Mesenchymal stem cell (in vitro differentiated cells and primary cell): ENCODE data around the gene TMEM138.

ENCODE experiments used
- DNase-seq: peaks from one replicate; pipeline ENCODE4 v3.0.0-alpha.2; 2013
- H2AFZ ChIP-seq: one replicate; pipeline ENCODE4 v1.6.1; 2013; ENCODE audit warnings: low read depth, mild to moderate bottlenecking, control low read depth, inconsistent platforms, low read length, moderate library complexity
- H2AK5ac ChIP-seq: 2 replicates; pipeline ENCODE4 v1.6.1; 2013; ENCODE audit warnings: low read length, moderate library complexity, mild to moderate bottlenecking, inconsistent platforms; ENCODE audit not compliant: severe bottlenecking
- H2BK120ac ChIP-seq: one replicate; pipeline ENCODE4 v1.6.1; 2013; ENCODE audit warnings: low read depth, mild to moderate bottlenecking, inconsistent platforms, low read length, moderate library complexity
- H2BK12ac ChIP-seq, 2 experiments: one replicate each; pipeline ENCODE4 v1.6.1; 2013; ENCODE audit warnings: inconsistent platforms in 2 of 2, low read length in 2 of 2, mild to moderate bottlenecking in 2 of 2, moderate library complexity in 2 of 2, control low read depth in 1 of 2
- H2BK15ac ChIP-seq: one replicate; pipeline ENCODE4 v1.6.1; 2013; ENCODE audit warnings: mild to moderate bottlenecking, low read depth, inconsistent platforms; ENCODE audit not compliant: poor library complexity, severe bottlenecking
- H2BK5ac ChIP-seq: 2 replicates; pipeline ENCODE4 v1.6.1; 2013; ENCODE audit warnings: low read depth, mild to moderate bottlenecking, low read length, control low read depth, inconsistent platforms; ENCODE audit not compliant: poor library complexity, severe bottlenecking
- H3K14ac ChIP-seq, 2 experiments: one replicate each; pipeline ENCODE4 v1.6.1; 2013; ENCODE audit warnings: inconsistent platforms in 2 of 2, low read length in 2 of 2, control low read depth in 1 of 2, mild to moderate bottlenecking in 1 of 2, moderate library complexity in 1 of 2
- H3K18ac ChIP-seq, 2 experiments: one replicate each; pipeline ENCODE4 v1.6.1; 2013; ENCODE audit warnings: inconsistent platforms in 2 of 2, low read length in 2 of 2, control low read depth in 1 of 2, low read depth in 1 of 2, mild to moderate bottlenecking in 1 of 2
- H3K23ac ChIP-seq, 2 experiments: one replicate each; pipeline ENCODE4 v1.6.1; 2013; ENCODE audit warnings: inconsistent platforms in 2 of 2, low read length in 2 of 2, mild to moderate bottlenecking in 2 of 2, moderate library complexity in 2 of 2, control low read depth in 1 of 2
- H3K27ac ChIP-seq: 2 replicates; pipeline ENCODE4 v1.5.1; 2013; ENCODE audit warnings: mild to moderate bottlenecking, moderate library complexity, low read length, control low read depth, inconsistent platforms; ENCODE audit not compliant: poor library complexity, severe bottlenecking
- H3K27me3 ChIP-seq, 2 experiments: 2 replicates each; pipeline versions ENCODE4 v1.6.1 to v1.7.0; 2013; ENCODE audit warnings: low read length in 2 of 2, mild to moderate bottlenecking in 2 of 2, moderate library complexity in 2 of 2, control low read depth in 1 of 2, inconsistent platforms in 1 of 2; ENCODE audit not compliant: control insufficient read depth in 1 of 2, insufficient read depth in 1 of 2
- H3K36me3 ChIP-seq, 2 experiments: 2 replicates each; pipeline versions ENCODE4 v1.6.1 to v1.7.0; 2013; ENCODE audit warnings: low read length in 2 of 2, control low read depth in 1 of 2, inconsistent platforms in 1 of 2, low read depth in 1 of 2, mild to moderate bottlenecking in 1 of 2; ENCODE audit not compliant: insufficient read depth in 2 of 2, control insufficient read depth in 1 of 2
- H3K4ac ChIP-seq, 2 experiments: one replicate each; pipeline ENCODE4 v1.6.1; 2013; ENCODE audit warnings: inconsistent platforms in 2 of 2, low read length in 2 of 2, mild to moderate bottlenecking in 2 of 2, moderate library complexity in 2 of 2, control low read depth in 1 of 2, low read depth in 1 of 2
- H3K4me1 ChIP-seq: 2 replicates; pipeline ENCODE4 v1.6.1; 2013; ENCODE audit warnings: low read depth, low read length, control low read depth; ENCODE audit not compliant: control insufficient read depth, insufficient read depth
- H3K4me2 ChIP-seq: 2 replicates; pipeline ENCODE4 v1.6.1; 2013; ENCODE audit warnings: low read length, mild to moderate bottlenecking, inconsistent platforms; ENCODE audit not compliant: poor library complexity, severe bottlenecking
- H3K4me3 ChIP-seq, 2 experiments: 2 replicates each; pipeline versions ENCODE4 v1.5.1 to v1.7.0; 2013; ENCODE audit warnings: low read length in 2 of 2, mild to moderate bottlenecking in 2 of 2, control low read depth in 1 of 2, low read depth in 1 of 2; ENCODE audit not compliant: insufficient read depth in 1 of 2
- H3K79me1 ChIP-seq: replicated peaks from 2 replicates; pipeline ENCODE4 v1.6.1; 2013; ENCODE audit warnings: mild to moderate bottlenecking, control low read depth, low read length, inconsistent platforms; ENCODE audit not compliant: poor library complexity, severe bottlenecking
- H3K9ac ChIP-seq: 2 replicates; pipeline ENCODE4 v1.7.0; 2013; ENCODE audit warnings: mild to moderate bottlenecking, low read length, moderate library complexity
- H3K9me3 ChIP-seq: 2 replicates; pipeline ENCODE4 v1.7.0; 2013; ENCODE audit warnings: mild to moderate bottlenecking, low read length; ENCODE audit not compliant: control insufficient read depth
- H4K8ac ChIP-seq: one replicate; pipeline ENCODE4 v1.6.1; 2013; ENCODE audit warnings: inconsistent platforms, mild to moderate bottlenecking, low read length, moderate library complexity
- H4K91ac ChIP-seq: one replicate; pipeline ENCODE4 v1.6.1; 2013; ENCODE audit warnings: mild to moderate bottlenecking, low read length, inconsistent platforms
- WGBS: methylation state at CpG from one replicate; pipeline ENCODE4 v1.1.7; 2013; ENCODE audit warnings: mixed read lengths; 5-methylcytosine and 5-hydroxymethylcytosine counted together

TMEM138 gene

DNA sequence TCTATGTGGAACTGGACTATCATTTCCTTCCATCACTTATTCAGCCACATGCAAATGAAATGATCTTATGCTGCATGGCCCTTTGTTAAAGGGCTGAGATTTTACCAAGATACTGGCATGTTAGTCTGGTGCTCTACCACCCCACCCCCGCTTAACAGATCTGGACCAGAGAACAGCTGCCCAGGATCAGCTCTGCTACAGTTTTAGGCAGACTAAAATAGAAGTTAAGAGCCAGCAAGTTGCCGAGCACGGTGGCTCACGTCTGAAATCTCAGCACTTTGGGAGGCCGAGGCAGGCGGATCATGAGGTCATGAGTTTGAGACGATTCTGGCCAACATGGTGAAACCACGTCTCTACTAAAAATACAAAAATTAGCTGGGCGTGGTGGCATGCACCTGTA, 33.8 kb upstream of the TMEM138 start:
- Histone ChIP-seq H3K23ac (no peak overlapping the region), H3K9ac (peak overlapping the region; percentile 47), H3K27me3 (no peaks in the 10 kb centered on the region), H3K36me3 (peaks cover 24 to 66% of the 10 kb centered on the region in 2 experiments), H3K4ac (no peak overlapping the region), H4K8ac (no peak overlapping the region), H3K4me3 (no peak overlapping the region), H4K91ac (no peak overlapping the region), H3K79me1 (peaks cover 10% of the 10 kb centered on the region), H2AK5ac (no peak overlapping the region), H3K9me3 (no peaks in the 10 kb centered on the region), H2BK5ac (no peak overlapping the region), H3K14ac (no peak overlapping the region), H2BK120ac (no peak overlapping the region), H3K27ac (no peak overlapping the region), H3K18ac (no peak overlapping the region), H2BK12ac (no peak overlapping the region), H3K4me1 (peaks cover 6% of the 10 kb centered on the region), H3K4me2 (no peak overlapping the region), H2AFZ (no peak overlapping the region), H2BK15ac (no peak overlapping the region)
- DNase-seq, result no peak
- WGBS, result 95% methylated on average over 9 of the region's 9 CpGs

DNA sequence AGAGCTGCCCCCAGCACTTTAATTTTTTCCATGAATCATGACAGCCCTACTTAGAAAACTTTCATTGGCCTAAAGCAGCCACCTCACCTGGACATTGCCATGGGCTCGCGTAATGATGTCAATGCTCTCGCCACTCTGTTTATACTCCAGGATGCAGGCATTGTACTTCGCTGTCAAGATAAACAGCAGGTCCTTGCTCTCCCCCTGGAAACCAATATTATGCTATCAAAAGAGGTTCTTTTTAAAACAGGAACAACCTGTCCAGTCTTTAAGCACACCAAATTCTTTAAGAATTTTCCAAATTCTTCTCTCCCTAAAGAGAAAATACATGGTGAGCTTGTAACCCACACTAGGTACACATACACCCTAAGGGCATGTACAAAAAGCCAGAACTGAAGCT, 32.3 kb upstream of the TMEM138 start:
- H3K36me3 ChIP-seq, result peaks cover 17 to 52% of the 10 kb centered on the region in 2 experiments
- no peak overlapping the region for H3K18ac ChIP-seq
- no peak overlapping the region for H2AFZ ChIP-seq
- H2BK12ac ChIP-seq, result no peak overlapping the region
- no peak overlapping the region for H3K23ac ChIP-seq
- no peak overlapping the region for H3K27ac ChIP-seq
- no peak overlapping the region for H3K4me3 ChIP-seq
- no peak for DNase-seq
- peaks cover 2% of the 10 kb centered on the region for H3K79me1 ChIP-seq
- H3K14ac ChIP-seq, result no peak overlapping the region
- H2BK15ac ChIP-seq, result no peak overlapping the region
- no peak overlapping the region for H2AK5ac ChIP-seq
- no peak overlapping the region for H4K91ac ChIP-seq
- no peak overlapping the region for H4K8ac ChIP-seq
- peaks cover 15% of the 10 kb centered on the region for H3K4me1 ChIP-seq
- no peak overlapping the region for H2BK5ac ChIP-seq
- WGBS, result 95% methylated on average over 4 of the region's 4 CpGs
- H3K27me3 ChIP-seq, result no peaks in the 10 kb centered on the region
- H3K4me2 ChIP-seq, result no peak overlapping the region
- H2BK120ac ChIP-seq, result no peak overlapping the region
- H3K9me3 ChIP-seq, result no peaks in the 10 kb centered on the region
- peak overlapping the region; percentile 21 for H3K9ac ChIP-seq
- no peak overlapping the region for H3K4ac ChIP-seq

- peak overlapping the region; percentile 49 for H3K4me2 ChIP-seq
- H2AFZ ChIP-seq, result no peak overlapping the region
- H3K14ac ChIP-seq, result no peak overlapping the region
- H3K27ac ChIP-seq, result no peak overlapping the region
- H3K9me3 ChIP-seq, result no peaks in the 10 kb centered on the region
- H2AK5ac ChIP-seq, result no peak overlapping the region
- H2BK15ac ChIP-seq, result no peak overlapping the region
- H2BK5ac ChIP-seq, result no peak overlapping the region
- no peak overlapping the region for H3K23ac ChIP-seq
- H3K4me1 ChIP-seq, result peaks cover 15% of the 10 kb centered on the region
- peaks cover 4% of the 10 kb centered on the region for H3K79me1 ChIP-seq
- DNase-seq, result no peak
- 85% methylated on average over 6 of the region's 6 CpGs for WGBS
- H3K4ac ChIP-seq, result no peak overlapping the region
- H3K36me3 ChIP-seq, result peaks cover 10 to 34% of the 10 kb centered on the region in 2 experiments
- no peak overlapping the region for H4K8ac ChIP-seq
- H3K4me3 ChIP-seq, result peak overlapping the region in 1 of 2 experiments; percentile 95
- no peaks in the 10 kb centered on the region for H3K27me3 ChIP-seq
- no peak overlapping the region for H2BK12ac ChIP-seq
- H3K9ac ChIP-seq, result peak overlapping the region; percentile 97
- no peak overlapping the region for H3K18ac ChIP-seq
- H2BK120ac ChIP-seq, result no peak overlapping the region
- H4K91ac ChIP-seq, result no peak overlapping the region
Observed at GRCh38 chr11:61331651-61332050, 30.5 kb upstream of the TMEM138 start.

DNA sequence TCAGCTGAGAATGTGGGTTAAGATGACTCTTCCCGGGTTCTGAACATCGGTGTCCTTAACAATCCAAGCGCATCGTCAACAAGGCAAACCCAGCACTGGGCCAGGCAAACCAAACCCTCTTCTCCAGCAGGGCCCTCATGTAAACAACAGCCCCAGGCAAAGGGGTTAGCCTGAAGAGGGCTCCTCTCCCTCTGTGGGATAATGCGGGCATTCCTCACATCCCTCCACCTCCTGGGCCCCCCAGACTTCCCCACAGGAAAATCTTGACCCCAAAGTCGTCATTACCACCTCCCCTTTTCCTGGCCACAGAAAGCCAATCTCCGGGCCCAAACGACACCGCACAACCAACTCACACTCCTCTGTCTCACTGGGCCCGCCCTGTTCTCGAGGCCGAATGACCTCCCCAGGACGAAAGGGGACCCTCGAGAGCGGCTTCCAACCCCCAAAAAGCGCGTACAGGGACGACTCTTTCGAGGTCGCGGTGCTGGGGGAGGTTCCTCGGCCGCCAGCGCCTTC, 29.8 kb upstream of the TMEM138 start:
- H2BK15ac ChIP-seq, result peak overlapping the region; percentile 64
- H3K23ac ChIP-seq, result no peak overlapping the region
- H3K9me3 ChIP-seq, result no peaks in the 10 kb centered on the region
- peak overlapping the region in 1 of 2 experiments; percentile 89 for H3K14ac ChIP-seq
- H3K4me1 ChIP-seq, result peaks cover 18% of the 10 kb centered on the region
- peaks cover 2% of the 10 kb centered on the region for H3K79me1 ChIP-seq
- H2BK12ac ChIP-seq, result no peak overlapping the region
- peak overlapping the region; percentile 95 for H4K91ac ChIP-seq
- no peaks in the 10 kb centered on the region for H3K27me3 ChIP-seq
- H3K9ac ChIP-seq, result peak overlapping the region; percentile 97
- peak overlapping the region; percentile 9 for H2BK5ac ChIP-seq
- H3K4me3 ChIP-seq, result peak overlapping the region; percentile 81 to 95
- peak; percentile 71 for DNase-seq
- H2AK5ac ChIP-seq, result peak overlapping the region; percentile 65
- peak overlapping the region; percentile 6 for H2AFZ ChIP-seq
- H3K18ac ChIP-seq, result peak overlapping the region; percentile 67 to 79
- 2% methylated on average over 24 of the region's 24 CpGs for WGBS
- peak overlapping the region; percentile 49 for H3K4me2 ChIP-seq
- H3K36me3 ChIP-seq, result peaks cover 7 to 27% of the 10 kb centered on the region in 2 experiments
- H3K27ac ChIP-seq, result peak overlapping the region; percentile 43
- peak overlapping the region; percentile 82 to 84 for H3K4ac ChIP-seq
- H4K8ac ChIP-seq, result peak overlapping the region; percentile 89
- peak overlapping the region; percentile 93 for H2BK120ac ChIP-seq
